ENCODE measurements around the gene OFD1.

- TF ChIP-seq, protein P1, sequence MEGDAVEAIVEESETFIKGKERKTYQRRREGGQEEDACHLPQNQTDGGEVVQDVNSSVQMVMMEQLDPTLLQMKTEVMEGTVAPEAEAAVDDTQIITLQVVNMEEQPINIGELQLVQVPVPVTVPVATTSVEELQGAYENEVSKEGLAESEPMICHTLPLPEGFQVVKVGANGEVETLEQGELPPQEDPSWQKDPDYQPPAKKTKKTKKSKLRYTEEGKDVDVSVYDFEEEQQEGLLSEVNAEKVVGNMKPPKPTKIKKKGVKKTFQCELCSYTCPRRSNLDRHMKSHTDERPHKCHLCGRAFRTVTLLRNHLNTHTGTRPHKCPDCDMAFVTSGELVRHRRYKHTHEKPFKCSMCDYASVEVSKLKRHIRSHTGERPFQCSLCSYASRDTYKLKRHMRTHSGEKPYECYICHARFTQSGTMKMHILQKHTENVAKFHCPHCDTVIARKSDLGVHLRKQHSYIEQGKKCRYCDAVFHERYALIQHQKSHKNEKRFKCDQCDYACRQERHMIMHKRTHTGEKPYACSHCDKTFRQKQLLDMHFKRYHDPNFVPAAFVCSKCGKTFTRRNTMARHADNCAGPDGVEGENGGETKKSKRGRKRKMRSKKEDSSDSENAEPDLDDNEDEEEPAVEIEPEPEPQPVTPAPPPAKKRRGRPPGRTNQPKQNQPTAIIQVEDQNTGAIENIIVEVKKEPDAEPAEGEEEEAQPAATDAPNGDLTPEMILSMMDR (conservative IDR thresholded peaks at IDR 0.05; ENCODE audit: low read depth, low read length), result no peak
- TF ChIP-seq EZH2 (IDR thresholded peaks at IDR 0.05; ENCODE audit: low read length, unreplicated experiment), result no peak
These were observed 37.1 kb upstream of the OFD1 start for GRCh38 chrX:13697455-13697854.

All from PC-3 (cell line).